A673 (cell line): ENCODE results near the gene CYP2A7. TPM values are rescaled to one million over a fixed set of nuclear protein-coding genes. Genes with fewer than 3 reads are reported as not detected.
"Not testable (repeated sequence)": the region's sequence is repeated elsewhere in the genome, so short reads cannot be mapped to it uniquely, and the experiment has no call there.

Source experiments
- BruUV-seq: library from RNA; stranded (reverse); fragments of 400-500 nt; replicated peaks from 2 replicates; lab custom pipeline; 2021; lab: Mats Ljungman, UMichigan
- CTCF ChIA-PET: fragments of 300-600 bp; sonication (Branson Sonifier 250); formaldehyde crosslinking; loops from one replicate; lab custom pipeline; 2022; ENCODE audit warnings: antibody characterized with exemption; lab: Charles Lee
- POLR2A ChIA-PET: fragments of 300-600 bp; sonication (Branson Sonifier 250); formaldehyde crosslinking; loops from one replicate; lab custom pipeline; 2022; ENCODE audit warnings: antibody characterized with exemption; ENCODE audit not compliant: low non-redundant PET; lab: Charles Lee
- DNase-seq: peaks from one replicate; pipeline ENCODE4 v3.0.0-alpha.2; 2015; ENCODE audit warnings: low spot score
- H3K27ac ChIP-seq: fragments of 200-600 bp; sonication (generic); 2 replicates; pipeline ENCODE4 v1.5.1; 2016; ENCODE audit warnings: mixed run types, low read depth, mild to moderate bottlenecking, mixed read lengths, antibody characterized with exemption, low read length; ENCODE audit not compliant: poor library complexity, severe bottlenecking
- H3K27me3 ChIP-seq: fragments of 200-600 bp; sonication (generic); replicated peaks from 2 replicates; pipeline ENCODE4 v1.6.1; 2017; ENCODE audit warnings: mixed run types, low read depth, mild to moderate bottlenecking, mixed read lengths, antibody characterized with exemption, low read length; ENCODE audit not compliant: insufficient read depth, poor library complexity
- H3K36me3 ChIP-seq: fragments of 200-600 bp; sonication (generic); 2 replicates; pipeline ENCODE4 v1.6.1; 2016; ENCODE audit warnings: mixed run types, mild to moderate bottlenecking, mixed read lengths, antibody characterized with exemption, low read length; ENCODE audit not compliant: insufficient read depth, poor library complexity, severe bottlenecking
- H3K4me1 ChIP-seq: fragments of 200-600 bp; sonication (generic); 2 replicates; pipeline ENCODE4 v1.6.1; 2017; ENCODE audit warnings: mixed run types, mild to moderate bottlenecking, mixed read lengths, antibody characterized with exemption, low read length; ENCODE audit not compliant: insufficient read depth, poor library complexity, severe bottlenecking
- H3K4me3 ChIP-seq: fragments of 200-600 bp; sonication (generic); 2 replicates; pipeline ENCODE4 v1.5.1; 2016; ENCODE audit warnings: low read depth, mixed run types, mild to moderate bottlenecking, mixed read lengths, low read length; ENCODE audit not compliant: poor library complexity, severe bottlenecking
- H3K9me3 ChIP-seq: fragments of 200-600 bp; sonication (generic); 2 replicates; pipeline ENCODE4 v1.6.1; 2016; ENCODE audit warnings: mixed run types, low read depth, mild to moderate bottlenecking, mixed read lengths, antibody characterized with exemption, low read length; ENCODE audit not compliant: poor library complexity, severe bottlenecking
- EZH2 ChIP-seq: fragments of 200-600 bp; sonication (generic); IDR thresholded peaks from 2 replicates; pipeline ENCODE4 v1.6.1; 2017; ENCODE audit warnings: borderline replicate concordance, low read depth, mild to moderate bottlenecking, mixed read lengths, antibody characterized with exemption, low read length; ENCODE audit not compliant: poor library complexity, severe bottlenecking
- intact Hi-C: fragments of 100-400 bp; cut with micrococcal nuclease; formaldehyde crosslinking; loops from one replicate; pipeline ENCODE4 v1.10.0; 2022; ENCODE audit not compliant: unreplicated experiment
- total RNA-seq: library from RNA; stranded (reverse); gene quantifications from 2 replicates; pipeline ENCODE4 v1.2.3, GENCODE V29; 2021
- TF ChIP-seq, protein P1 (sequence below): fragments of 300-800, 200-600 bp; sonication (generic); conservative IDR thresholded peaks from 2 replicates; pipeline ENCODE4 v1.5.1; 2017; ENCODE audit warnings: low read depth, mild to moderate bottlenecking, antibody characterized with exemption, low read length, moderate library complexity, mixed read lengths

CYP2A7 gene
- total RNA-seq, 1 experiment from 2014 or later, result not detected

GRCh38 chr19:40836754-40837429 is 45.1 kb downstream of the CYP2A7 start:
- H3K9me3 ChIP-seq, result no peaks in the 10 kb centered on the region
- H3K4me3 ChIP-seq, result no peak overlapping the region
- BruUV-seq, result no TSS peak
- no peak for DNase-seq
- H3K36me3 ChIP-seq, result no peaks in the 10 kb centered on the region
- no peak overlapping the region for H3K27ac ChIP-seq
- intact Hi-C loops, result no loop called here
- H3K4me1 ChIP-seq, result no peaks in the 10 kb centered on the region
- no peak for TF ChIP-seq EZH2
- TF ChIP-seq, protein P1, sequence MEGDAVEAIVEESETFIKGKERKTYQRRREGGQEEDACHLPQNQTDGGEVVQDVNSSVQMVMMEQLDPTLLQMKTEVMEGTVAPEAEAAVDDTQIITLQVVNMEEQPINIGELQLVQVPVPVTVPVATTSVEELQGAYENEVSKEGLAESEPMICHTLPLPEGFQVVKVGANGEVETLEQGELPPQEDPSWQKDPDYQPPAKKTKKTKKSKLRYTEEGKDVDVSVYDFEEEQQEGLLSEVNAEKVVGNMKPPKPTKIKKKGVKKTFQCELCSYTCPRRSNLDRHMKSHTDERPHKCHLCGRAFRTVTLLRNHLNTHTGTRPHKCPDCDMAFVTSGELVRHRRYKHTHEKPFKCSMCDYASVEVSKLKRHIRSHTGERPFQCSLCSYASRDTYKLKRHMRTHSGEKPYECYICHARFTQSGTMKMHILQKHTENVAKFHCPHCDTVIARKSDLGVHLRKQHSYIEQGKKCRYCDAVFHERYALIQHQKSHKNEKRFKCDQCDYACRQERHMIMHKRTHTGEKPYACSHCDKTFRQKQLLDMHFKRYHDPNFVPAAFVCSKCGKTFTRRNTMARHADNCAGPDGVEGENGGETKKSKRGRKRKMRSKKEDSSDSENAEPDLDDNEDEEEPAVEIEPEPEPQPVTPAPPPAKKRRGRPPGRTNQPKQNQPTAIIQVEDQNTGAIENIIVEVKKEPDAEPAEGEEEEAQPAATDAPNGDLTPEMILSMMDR, result no peak
- no peaks in the 10 kb centered on the region for H3K27me3 ChIP-seq
- CTCF ChIA-PET, result no interaction called here
- POLR2A ChIA-PET, result no interaction called here

DNA sequence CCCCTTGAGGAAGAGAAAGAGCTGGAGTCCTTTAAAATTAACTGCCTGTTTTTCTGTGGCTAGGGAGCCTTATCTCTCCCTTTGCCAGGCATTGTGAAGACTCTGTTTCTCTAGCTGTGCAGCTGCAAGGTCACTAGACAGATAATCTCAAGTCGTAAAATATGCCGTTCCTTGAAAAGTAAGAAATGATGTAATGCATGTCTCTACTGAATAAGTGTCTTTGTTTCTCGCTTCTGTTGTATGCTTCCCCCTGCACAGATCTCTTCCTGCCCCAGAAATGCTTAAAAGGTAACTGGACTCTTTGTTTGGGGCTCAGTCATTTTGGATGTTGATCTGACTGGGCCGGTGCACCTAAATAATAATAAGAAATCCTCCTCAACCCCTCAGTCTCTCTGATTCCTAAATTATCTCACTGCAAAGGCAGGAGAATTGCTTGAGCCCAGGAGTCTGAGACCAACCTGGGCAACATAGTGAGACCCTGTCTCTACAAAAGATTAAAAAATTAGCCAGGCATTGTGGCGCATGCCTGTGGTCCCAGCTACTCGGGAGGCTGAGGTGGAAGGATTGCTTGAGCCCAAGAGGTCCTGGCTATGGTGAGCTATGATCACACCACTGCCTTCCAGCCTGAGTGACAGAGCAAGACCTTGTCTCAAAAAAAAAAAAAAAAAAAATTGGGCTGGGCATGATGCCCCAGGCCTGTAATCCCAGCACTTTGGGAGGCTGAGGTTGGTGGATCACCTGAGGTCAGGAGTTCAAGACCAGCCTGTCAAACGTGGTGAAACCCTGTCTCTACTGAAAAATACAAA is 48.1 kb downstream of the CYP2A7 start:
- H3K36me3 ChIP-seq, H3K4me1 ChIP-seq, CTCF ChIA-PET, H3K4me3 ChIP-seq, H3K27me3 ChIP-seq, BruUV-seq, POLR2A ChIA-PET, DNase-seq, H3K9me3 ChIP-seq, H3K27ac ChIP-seq, intact Hi-C loops: not testable (repeated sequence)

- intact Hi-C loops, H3K9me3 ChIP-seq, H3K36me3 ChIP-seq, CTCF ChIA-PET, H3K27me3 ChIP-seq, BruUV-seq, DNase-seq, H3K4me3 ChIP-seq, POLR2A ChIA-PET, H3K27ac ChIP-seq, H3K4me1 ChIP-seq: not testable (repeated sequence)
These were observed 49.6 kb downstream of the CYP2A7 start for GRCh38 chr19:40832431-40832790.

GRCh38 chr19:40831502-40832430 is 50.3 kb downstream of the CYP2A7 start:
- H3K4me3 ChIP-seq, result no peak overlapping the region
- ChIA-PET CTCF (interaction anchor here (0.6 kb wide), 1 partner anchor 33 kb away, joined by 4 read pairs; no protein-coding TSS in a partner anchor), POLR2A (no interaction called here)
- no peak for DNase-seq
- no TSS peak for BruUV-seq
- H3K36me3 ChIP-seq, result no peaks in the 10 kb centered on the region
- H3K27ac ChIP-seq, result no peak overlapping the region
- H3K27me3 ChIP-seq, result no peaks in the 10 kb centered on the region
- intact Hi-C loops, result no loop called here
- H3K4me1 ChIP-seq, result no peaks in the 10 kb centered on the region
- H3K9me3 ChIP-seq, result no peaks in the 10 kb centered on the region
- TF ChIP-seq EZH2, result no peak
- TF ChIP-seq, protein P1, result no peak

GRCh38 chr19:40830741-40831140 is 51.3 kb downstream of the CYP2A7 start:
- H3K4me3 ChIP-seq, BruUV-seq, H3K27me3 ChIP-seq, DNase-seq, H3K9me3 ChIP-seq, H3K36me3 ChIP-seq, POLR2A ChIA-PET, CTCF ChIA-PET, intact Hi-C loops, H3K4me1 ChIP-seq, H3K27ac ChIP-seq: not testable (repeated sequence)
